HepG2 (cell line): Measurements from ENCODE around the gene NT5C. TPM values are rescaled to one million over a fixed set of nuclear protein-coding genes. Genes with fewer than 3 reads are reported as not detected.

ENCODE experiments used
- ADNP ChIP-seq: sonication (generic); formaldehyde crosslinking; IDR thresholded peaks from 2 replicates; pipeline ENCODE4 v1.4.0; 2020; ENCODE audit warnings: missing genetic modification reagents
- AHR ChIP-seq: IDR thresholded peaks from 2 replicates; pipeline ENCODE4 v1.6.1; 2018; ENCODE audit warnings: missing genetic modification reagents, missing compliant biosample characterization
- ARID2 ChIP-seq: sonication (generic); formaldehyde crosslinking; IDR thresholded peaks from 2 replicates; pipeline ENCODE4 v1.8.1; 2022; ENCODE audit warnings: mild to moderate bottlenecking, missing genetic modification reagents, borderline replicate concordance
- ARNT2 ChIP-seq: sonication (generic); formaldehyde crosslinking; IDR thresholded peaks from 2 replicates; pipeline ENCODE4 v1.8.0; 2022; ENCODE audit warnings: mild to moderate bottlenecking, low read depth, missing genetic modification reagents, moderate library complexity
- FOXM1 ChIP-seq: sonication (generic); formaldehyde crosslinking; IDR thresholded peaks from 2 replicates; pipeline ENCODE4 v1.5.0; 2020; ENCODE audit warnings: missing genetic modification reagents
- GZF1 ChIP-seq: sonication (generic); formaldehyde crosslinking; IDR thresholded peaks from 2 replicates; pipeline ENCODE4 v1.5.1; 2020; ENCODE audit warnings: mild to moderate bottlenecking, missing genetic modification reagents
- HCFC1 ChIP-seq: fragments of 150-350 bp; IDR thresholded peaks from 2 replicates; pipeline ENCODE4 v1.6.1; 2014; ENCODE audit warnings: low read depth, low read length
- HNRNPL ChIP-seq: fragments of 200-400 bp; formaldehyde crosslinking; IDR thresholded peaks from 2 replicates; pipeline ENCODE4 v1.6.1; 2017; ENCODE audit warnings: mild to moderate bottlenecking, low read depth, low read length
- HOXD1 ChIP-seq: sonication (generic); formaldehyde crosslinking; IDR thresholded peaks from 2 replicates; pipeline ENCODE4 v1.5.0; 2020; ENCODE audit warnings: missing genetic modification reagents
- NCOR1 ChIP-seq: fragments of 200-600 bp; sonication (generic); IDR thresholded peaks from 2 replicates; pipeline ENCODE4 v1.7.0; 2017; ENCODE audit warnings: antibody characterized with exemption, low read length, borderline replicate concordance
- NFE2L2 ChIP-seq: fragments of 150-350 bp; IDR thresholded peaks from 2 replicates; pipeline ENCODE4 v1.6.1; 2014; ENCODE audit warnings: low read length
- NR2F2 ChIP-seq: IDR thresholded peaks from 2 replicates; pipeline ENCODE4 v1.6.1; 2012; ENCODE audit warnings: low read depth, inconsistent platforms, borderline replicate concordance
- NRL ChIP-seq: sonication (generic); formaldehyde crosslinking; IDR thresholded peaks from 2 replicates; pipeline ENCODE4 v1.5.0; 2020; ENCODE audit warnings: missing genetic modification reagents, mild to moderate bottlenecking, moderate library complexity, borderline replicate concordance
- POLR2A ChIP-seq, 2 experiments: IDR thresholded peaks; 2 replicates each; pipeline ENCODE4 v1.6.1; 2011; ENCODE audit warnings: low read depth in 2 of 2, low read length in 2 of 2, mild to moderate bottlenecking in 1 of 2, moderate library complexity in 1 of 2; ENCODE audit not compliant: insufficient read depth in 1 of 2
- PRMT3 ChIP-seq: sonication (generic); formaldehyde crosslinking; IDR thresholded peaks from 2 replicates; pipeline ENCODE4 v1.8.1; 2022; ENCODE audit warnings: low read depth, mild to moderate bottlenecking, moderate library complexity, missing genetic modification reagents, borderline replicate concordance
- RXRA ChIP-seq: sonication (generic); formaldehyde crosslinking; IDR thresholded peaks from 2 replicates; pipeline ENCODE4 v1.5.1; 2020; ENCODE audit warnings: missing genetic modification reagents
- RXRB ChIP-seq: IDR thresholded peaks from 2 replicates; pipeline ENCODE4 v1.6.1; 2016; ENCODE audit warnings: borderline replicate concordance, missing genetic modification reagents, missing compliant biosample characterization
- SMYD3 ChIP-seq: sonication (generic); formaldehyde crosslinking; IDR thresholded peaks from 2 replicates; pipeline ENCODE4 v1.8.1; 2023; ENCODE audit warnings: mild to moderate bottlenecking, missing genetic modification reagents
- SNAPC2 ChIP-seq: sonication (generic); formaldehyde crosslinking; IDR thresholded peaks from 2 replicates; pipeline ENCODE4 v1.8.1; 2022; ENCODE audit warnings: mild to moderate bottlenecking, missing genetic modification reagents
- SP1 ChIP-seq, 2 experiments: fragments of 450-650 bp in 1 of 2; sonication (generic) in 1 of 2; formaldehyde crosslinking in 1 of 2; IDR thresholded peaks; 2 replicates each; pipeline versions ENCODE4 v1.4.0 to v1.6.1; 2016 to 2020; ENCODE audit warnings: missing genetic modification reagents in 1 of 2
- TCF7 ChIP-seq: sonication (generic); IDR thresholded peaks from 2 replicates; pipeline ENCODE4 v1.6.1; 2016; ENCODE audit warnings: antibody characterized with exemption, low read depth
- TFDP2 ChIP-seq: sonication (generic); formaldehyde crosslinking; IDR thresholded peaks from 2 replicates; pipeline ENCODE4 v1.4.0; 2020; ENCODE audit warnings: missing genetic modification reagents
- ZBTB38 ChIP-seq: sonication (generic); formaldehyde crosslinking; IDR thresholded peaks from 2 replicates; pipeline ENCODE4 v1.5.1; 2020; ENCODE audit warnings: mild to moderate bottlenecking, missing genetic modification reagents
- ZNF10 ChIP-seq: sonication (generic); formaldehyde crosslinking; IDR thresholded peaks from 2 replicates; pipeline ENCODE4 v1.4.0; 2020; ENCODE audit warnings: mild to moderate bottlenecking, low read depth, missing genetic modification reagents, borderline replicate concordance
- ZNF143 ChIP-seq: sonication (generic); formaldehyde crosslinking; IDR thresholded peaks from 2 replicates; pipeline ENCODE4 v1.4.0; 2020; ENCODE audit warnings: missing genetic modification reagents
- ZNF205 ChIP-seq: IDR thresholded peaks from 2 replicates; pipeline ENCODE4 v1.6.1; 2018; ENCODE audit warnings: missing biosample characterization, missing genetic modification reagents
- ZNF33B ChIP-seq: sonication (generic); formaldehyde crosslinking; IDR thresholded peaks from 2 replicates; pipeline ENCODE4 v1.5.1; 2020; ENCODE audit warnings: mild to moderate bottlenecking, missing genetic modification reagents
- ZNF510 ChIP-seq: sonication (generic); formaldehyde crosslinking; IDR thresholded peaks from 2 replicates; pipeline ENCODE4 v1.4.0; 2020; ENCODE audit warnings: low read depth, mild to moderate bottlenecking, missing genetic modification reagents
- ZNF563 ChIP-seq: sonication (generic); formaldehyde crosslinking; IDR thresholded peaks from 2 replicates; pipeline ENCODE4 v1.8.0; 2022; ENCODE audit warnings: mild to moderate bottlenecking, moderate library complexity, missing genetic modification reagents
- ZNF703 ChIP-seq: sonication (generic); formaldehyde crosslinking; IDR thresholded peaks from 2 replicates; pipeline ENCODE4 v1.5.1; 2020; ENCODE audit warnings: missing genetic modification reagents, mild to moderate bottlenecking, moderate library complexity, borderline replicate concordance
- ZNF883 ChIP-seq: sonication (generic); formaldehyde crosslinking; IDR thresholded peaks from 2 replicates; pipeline ENCODE4 v1.5.1; 2020; ENCODE audit warnings: mild to moderate bottlenecking, missing genetic modification reagents; ENCODE audit errors: not compliant biosample characterization
- polyA plus RNA-seq, 8 experiments: library from polyadenylated mRNA; depleted of rRNA in 3 of 8; stranded (reverse) in 7 of 8; unstranded in 1 of 8; fragments of >200 nt; fragmentation: Illumina TruSeq in 4 of 8; extraction: Trizol in 4 of 8; gene quantifications; 2 replicates each; pipeline versions ENCODE4 v1.2.1 to v1.2.3, GENCODE V29; 2011 to 2016; ENCODE audit warnings: low read depth in 4 of 8, missing spikeins in 1 of 8, mixed read lengths in 1 of 8; ENCODE audit not compliant: insufficient read depth in 1 of 8
- total RNA-seq, 5 experiments: library from RNA; depleted of rRNA; stranded (reverse); fragments of >200 nt; fragmentation: Illumina TruSeq; extraction: Trizol; gene quantifications; 2 replicates each; pipeline ENCODE4 v1.2.3, GENCODE V29; 2016; ENCODE audit warnings: low read depth in 1 of 5

NT5C gene
- total and polyA plus RNA-seq, 2 of the 13 experiments (the other 11 are each of a cell fraction or from before 2014, with no cell fraction given), result 42.8 to 48.6 TPM

- no peak for TF ChIP-seq ZNF703 (CRISPR knock-in tag)
- TF ChIP-seq ZNF10 (CRISPR knock-in tag), result no peak
- peak; percentile 77 for TF ChIP-seq RXRB (CRISPR knock-in tag)
- no peak for TF ChIP-seq HCFC1
- TF ChIP-seq SNAPC2, result no peak
- no peak for TF ChIP-seq ZNF883 (CRISPR knock-in tag)
- TF ChIP-seq NR2F2, result no peak
- TF ChIP-seq HOXD1 (CRISPR knock-in tag), result peak; percentile 35; the same call in 1 of the 2 replicates
- TF ChIP-seq GZF1 (CRISPR knock-in tag), result no peak
- peak; percentile 49; the same call in 1 of the 2 replicates for TF ChIP-seq AHR (CRISPR knock-in tag)
- no peak for TF ChIP-seq HNRNPL
- no peak; a peak in 1 of 4 replicates for TF ChIP-seq POLR2A (IDR thresholded peaks at IDR 0.05; ENCODE audit: insufficient read depth in 1 of 2, low read depth in 2 of 2, low read length in 2 of 2)
- TF ChIP-seq PRMT3, result no peak
- peak; percentile 86 for TF ChIP-seq ARNT2 (CRISPR knock-in tag)
- no peak for TF ChIP-seq ARID2 (CRISPR knock-in tag)
- peak; percentile 20; the same call in 1 of the 2 replicates for TF ChIP-seq RXRA (CRISPR knock-in tag)
- no peak for TF ChIP-seq NRL (CRISPR knock-in tag)
- TF ChIP-seq ZBTB38, result no peak
- no peak for TF ChIP-seq NFE2L2
- peak; percentile 17; the same call in 1 of the 2 replicates for TF ChIP-seq TFDP2 (CRISPR knock-in tag)
- TF ChIP-seq ADNP, result no peak
- TF ChIP-seq SP1 (IDR thresholded peaks at IDR 0.05), result no peak
- peak; percentile 61 for TF ChIP-seq SP1 (CRISPR knock-in tag; IDR thresholded peaks at IDR 0.05)
- TF ChIP-seq ZNF563 (CRISPR knock-in tag), result no peak
- no peak for TF ChIP-seq SMYD3 (CRISPR knock-in tag)
- no peak for TF ChIP-seq ZNF143 (CRISPR knock-in tag)
- 0 out of 2 replicates have a peak, but pooled peaks have one; percentile 15 for TF ChIP-seq ZNF205 (CRISPR knock-in tag)
- no peak for TF ChIP-seq NCOR1
- no peak for TF ChIP-seq ZNF510 (CRISPR knock-in tag)
- TF ChIP-seq FOXM1 (CRISPR knock-in tag), result no peak
- no peak for TF ChIP-seq TCF7
- no peak for TF ChIP-seq ZNF33B (CRISPR knock-in tag)
These were observed 43.7 kb downstream of the NT5C start, which contains the start of gene SLC16A5 (continued) for GRCh38 chr17:75087558-75088453.
